NB4 (cell line): ENCODE data around the gene CCDC85A.

ENCODE experiments used
- DNase-seq: peaks from one replicate; pipeline ENCODE4 v3.0.0; 2010; ENCODE audit warnings: low read depth
- H3K4me3 ChIP-seq: one replicate; pipeline ENCODE4 v1.5.1; 2011; ENCODE audit warnings: mild to moderate bottlenecking, low read depth, low read length, moderate library complexity
- MYC ChIP-seq: IDR thresholded peaks from 2 replicates; pipeline ENCODE4 v1.6.1; 2011; ENCODE audit warnings: low read depth, low read length
- POLR2A ChIP-seq: IDR thresholded peaks from 2 replicates; pipeline ENCODE4 v1.6.1; 2011; ENCODE audit warnings: mild to moderate bottlenecking; ENCODE audit not compliant: insufficient read length; ENCODE audit errors: extremely low read depth
- TF ChIP-seq, protein P1 (sequence below): IDR thresholded peaks from 2 replicates; pipeline ENCODE4 v1.6.1; 2011; ENCODE audit warnings: low read depth, low read length
- TF ChIP-seq, protein P2 (sequence below): IDR thresholded peaks from one replicate; pipeline ENCODE4 v1.5.1; 2012; ENCODE audit warnings: low read depth, low read length

Gene CCDC85A

DNA sequence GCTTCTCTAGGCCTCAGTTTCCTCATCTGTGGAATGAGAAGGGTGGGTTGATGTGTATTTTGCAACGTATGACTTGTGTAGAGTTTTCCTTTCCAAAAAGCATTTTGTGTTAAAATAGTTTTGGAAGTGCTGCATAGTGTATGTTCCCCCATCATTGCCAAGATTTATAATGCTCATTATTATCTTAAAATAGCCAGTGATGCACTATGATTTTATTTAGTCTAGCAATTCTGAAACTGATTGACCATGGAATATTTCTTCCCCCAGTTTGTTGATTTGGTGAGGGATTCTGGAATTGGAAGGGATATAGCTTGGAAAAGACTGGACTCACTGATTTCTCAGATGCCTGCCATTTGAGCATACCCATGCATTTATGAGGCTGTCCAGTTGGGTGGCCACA, 130.6 kb downstream of the CCDC85A start:
- no peak for TF ChIP-seq MYC
- TF ChIP-seq, protein P1, sequence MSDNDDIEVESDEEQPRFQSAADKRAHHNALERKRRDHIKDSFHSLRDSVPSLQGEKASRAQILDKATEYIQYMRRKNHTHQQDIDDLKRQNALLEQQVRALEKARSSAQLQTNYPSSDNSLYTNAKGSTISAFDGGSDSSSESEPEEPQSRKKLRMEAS: no peak
- no peak for DNase-seq
- H3K4me3 ChIP-seq: no peak overlapping the region

DNA sequence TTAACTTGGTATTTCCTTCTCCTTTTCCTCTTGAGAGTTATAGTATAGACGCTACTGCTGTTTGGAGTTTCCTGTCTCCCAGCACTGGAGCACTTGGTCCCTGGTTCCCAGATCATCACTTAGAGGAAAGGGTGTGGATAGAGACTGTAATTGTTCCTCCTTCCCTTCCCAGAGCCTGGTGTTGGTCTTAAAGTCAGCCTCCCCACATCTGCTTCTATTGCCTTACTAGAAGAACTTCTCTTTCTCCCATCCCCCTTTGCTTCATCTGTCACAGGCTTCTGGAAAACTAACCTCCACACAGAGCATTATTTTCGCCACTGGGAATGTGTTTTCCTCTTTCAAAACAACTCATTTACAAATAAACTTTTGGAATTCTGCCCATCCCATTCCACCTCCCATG, 131.0 kb downstream of the CCDC85A start:
- H3K4me3 ChIP-seq: no peak overlapping the region
- TF ChIP-seq, protein P1: no peak
- TF ChIP-seq MYC (no peak), POLR2A (no peak)
- TF ChIP-seq, protein P2, sequence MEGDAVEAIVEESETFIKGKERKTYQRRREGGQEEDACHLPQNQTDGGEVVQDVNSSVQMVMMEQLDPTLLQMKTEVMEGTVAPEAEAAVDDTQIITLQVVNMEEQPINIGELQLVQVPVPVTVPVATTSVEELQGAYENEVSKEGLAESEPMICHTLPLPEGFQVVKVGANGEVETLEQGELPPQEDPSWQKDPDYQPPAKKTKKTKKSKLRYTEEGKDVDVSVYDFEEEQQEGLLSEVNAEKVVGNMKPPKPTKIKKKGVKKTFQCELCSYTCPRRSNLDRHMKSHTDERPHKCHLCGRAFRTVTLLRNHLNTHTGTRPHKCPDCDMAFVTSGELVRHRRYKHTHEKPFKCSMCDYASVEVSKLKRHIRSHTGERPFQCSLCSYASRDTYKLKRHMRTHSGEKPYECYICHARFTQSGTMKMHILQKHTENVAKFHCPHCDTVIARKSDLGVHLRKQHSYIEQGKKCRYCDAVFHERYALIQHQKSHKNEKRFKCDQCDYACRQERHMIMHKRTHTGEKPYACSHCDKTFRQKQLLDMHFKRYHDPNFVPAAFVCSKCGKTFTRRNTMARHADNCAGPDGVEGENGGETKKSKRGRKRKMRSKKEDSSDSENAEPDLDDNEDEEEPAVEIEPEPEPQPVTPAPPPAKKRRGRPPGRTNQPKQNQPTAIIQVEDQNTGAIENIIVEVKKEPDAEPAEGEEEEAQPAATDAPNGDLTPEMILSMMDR: no peak
- DNase-seq: no peak

DNA sequence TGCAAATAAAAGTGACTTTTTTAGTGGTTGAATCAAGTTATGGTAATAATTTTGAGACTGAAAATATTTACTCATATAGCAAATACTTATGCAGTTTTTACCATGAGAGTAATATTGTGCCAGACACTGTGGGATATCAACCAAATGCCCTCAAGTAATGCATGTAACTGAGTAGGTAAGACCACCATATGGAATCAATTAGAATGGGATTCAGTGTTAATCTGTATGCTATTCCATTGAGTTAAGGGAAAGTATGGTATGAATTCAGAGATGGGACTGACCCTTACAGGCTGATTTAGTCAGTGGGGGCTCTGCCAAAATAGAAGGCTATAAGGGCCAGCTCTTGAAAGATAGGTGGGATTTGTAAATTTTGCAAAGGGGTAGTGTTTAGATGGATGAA, 131.6 kb downstream of the CCDC85A start:
- TF ChIP-seq POLR2A (no peak), MYC (no peak)
- TF ChIP-seq, protein P2: no peak
- TF ChIP-seq, protein P1: no peak
- no peak for DNase-seq
- H3K4me3 ChIP-seq: no peak overlapping the region

DNA sequence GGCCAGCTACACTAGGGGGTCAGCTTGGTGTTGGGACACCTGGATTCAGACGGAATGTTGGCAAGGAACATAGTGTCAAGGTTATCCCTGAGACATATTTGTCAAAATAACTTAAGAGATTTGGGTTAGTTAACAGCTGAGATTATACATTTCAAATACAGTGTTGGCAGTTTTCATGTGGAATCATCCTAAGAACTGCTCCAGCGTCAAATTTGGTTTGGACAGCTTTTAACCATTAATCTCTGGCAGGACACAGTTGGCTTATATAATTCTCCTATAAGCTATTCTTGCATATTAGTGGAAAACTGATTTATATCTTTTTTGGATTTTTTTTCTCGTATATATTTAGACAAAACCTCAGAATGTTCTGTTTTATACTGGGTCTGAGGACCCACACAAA, 132.2 kb downstream of the CCDC85A start:
- no peak overlapping the region for H3K4me3 ChIP-seq
- no peak for DNase-seq
- TF ChIP-seq, protein P1: no peak
- TF ChIP-seq POLR2A: no peak
- TF ChIP-seq MYC: no peak
- TF ChIP-seq, protein P2: no peak

DNA sequence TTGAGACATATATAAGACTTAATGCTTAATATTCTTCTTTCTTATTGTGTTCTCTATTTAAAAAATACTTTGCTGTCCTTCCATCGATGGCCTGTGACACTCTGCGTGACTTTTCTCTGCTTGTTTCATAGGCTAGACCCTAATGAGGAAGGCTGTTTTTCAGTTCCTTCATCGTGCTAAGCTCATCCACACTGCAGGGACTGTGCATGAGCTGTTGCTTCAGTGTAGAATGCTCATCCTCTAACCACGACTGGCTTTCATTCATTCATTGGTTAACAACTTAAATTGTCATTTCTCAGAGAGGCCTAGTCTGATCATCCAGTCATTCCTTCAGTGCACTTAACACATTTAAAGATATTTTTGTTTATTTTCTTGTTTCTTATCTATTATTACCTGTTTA, 134.4 kb downstream of the CCDC85A start:
- H3K4me3 ChIP-seq: no peak overlapping the region
- no peak for TF ChIP-seq MYC
- no peak for TF ChIP-seq POLR2A
- TF ChIP-seq, protein P1: no peak
- DNase-seq: no peak

DNA sequence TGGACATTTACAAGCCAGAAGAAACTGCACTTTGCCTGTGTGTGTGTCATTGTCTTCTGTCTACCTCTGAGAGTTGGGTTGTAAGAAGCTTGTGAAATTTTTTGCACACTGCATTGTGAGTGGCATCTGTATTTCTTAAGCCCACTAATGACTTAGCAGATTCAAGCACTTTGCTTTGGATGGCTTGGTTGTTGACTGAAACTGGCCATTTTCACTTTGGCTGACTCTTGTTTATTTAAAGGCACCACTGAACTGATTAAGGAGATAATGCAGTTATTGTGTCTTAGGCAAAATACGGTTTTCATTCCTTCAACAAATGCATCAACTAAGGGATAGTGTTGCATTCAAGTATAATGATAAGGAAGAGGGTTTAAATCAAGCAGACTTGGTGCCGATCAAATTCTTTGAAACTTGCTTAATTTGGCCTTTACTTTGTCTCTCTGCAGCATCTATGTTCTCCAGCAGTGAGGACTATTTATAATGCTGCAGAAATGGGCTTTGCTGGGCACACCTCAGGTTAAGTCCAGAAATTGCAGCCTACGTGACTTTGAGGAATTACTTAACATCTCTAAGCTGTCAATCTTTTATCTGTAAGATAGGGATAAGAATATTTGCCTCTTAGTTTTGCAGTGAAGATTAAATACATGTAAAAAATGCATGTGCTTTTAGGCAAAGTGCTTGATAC, 142.0 kb downstream of the CCDC85A start:
- no peak overlapping the region for H3K4me3 ChIP-seq
- TF ChIP-seq POLR2A (no peak), MYC (no peak)
- TF ChIP-seq, protein P2: no peak
- TF ChIP-seq, protein P1: no peak
- no peak for DNase-seq
